ENCODE results near the gene KLF15.

Gene KLF15

GRCh38 chr3:126313580-126314304 is 43.5 kb downstream of the KLF15 start:
- no peak for DNase-seq
- in situ Hi-C loops (cut with HindIII; ENCODE audit: low pct_ligation_motif_present, low pct_unique_long_range_greater_than_20kb, low sequenced_read_pairs): no loop called here

- DNase-seq: no peak
- in situ Hi-C loops (cut with HindIII; ENCODE audit: low pct_ligation_motif_present, low pct_unique_long_range_greater_than_20kb, low sequenced_read_pairs): no loop called here
Measured at GRCh38 chr3:126313166-126313565, 44.0 kb downstream of the KLF15 start.

GRCh38 chr3:126312341-126312740 is 44.9 kb downstream of the KLF15 start:
- in situ Hi-C loops (cut with HindIII; ENCODE audit: low pct_ligation_motif_present, low pct_unique_long_range_greater_than_20kb, low sequenced_read_pairs): no loop called here
- no peak for DNase-seq

- in situ Hi-C loops (cut with HindIII; ENCODE audit: low pct_ligation_motif_present, low pct_unique_long_range_greater_than_20kb, low sequenced_read_pairs): no loop called here
Measured at GRCh38 chr3:126311338-126311978, 45.8 kb downstream of the KLF15 start.

GRCh38 chr3:126310816-126311215 is 46.4 kb downstream of the KLF15 start:
- in situ Hi-C loops (cut with HindIII; ENCODE audit: low pct_ligation_motif_present, low pct_unique_long_range_greater_than_20kb, low sequenced_read_pairs): no loop called here
- no peak for DNase-seq

More at GRCh38 chr3:126311338-126311978, 45.8 kb downstream of the KLF15 start:
- no peak for DNase-seq

GRCh38 chr3:126309861-126310655 is 47.1 kb downstream of the KLF15 start:
- in situ Hi-C loops (cut with HindIII; ENCODE audit: low pct_ligation_motif_present, low pct_unique_long_range_greater_than_20kb, low sequenced_read_pairs): no loop called here

GRCh38 chr3:126309165-126309564 is 48.0 kb downstream of the KLF15 start:
- no peak for DNase-seq
- in situ Hi-C loops (cut with HindIII; ENCODE audit: low pct_ligation_motif_present, low pct_unique_long_range_greater_than_20kb, low sequenced_read_pairs): no loop called here

More at GRCh38 chr3:126309861-126310655, 47.1 kb downstream of the KLF15 start:
- DNase-seq: no peak

GRCh38 chr3:126308394-126309125 is 48.6 kb downstream of the KLF15 start:
- DNase-seq: no peak
- in situ Hi-C loops (cut with HindIII; ENCODE audit: low pct_ligation_motif_present, low pct_unique_long_range_greater_than_20kb, low sequenced_read_pairs): no loop called here

GRCh38 chr3:126307591-126308393 is 49.4 kb downstream of the KLF15 start:
- in situ Hi-C loops (cut with HindIII; ENCODE audit: low pct_ligation_motif_present, low pct_unique_long_range_greater_than_20kb, low sequenced_read_pairs): no loop called here
- DNase-seq: no peak

- in situ Hi-C loops (cut with HindIII; ENCODE audit: low pct_ligation_motif_present, low pct_unique_long_range_greater_than_20kb, low sequenced_read_pairs): no loop called here
- DNase-seq: no peak
Measured at GRCh38 chr3:126306888-126307482, 50.2 kb downstream of the KLF15 start.

GRCh38 chr3:126306397-126306796 is 50.8 kb downstream of the KLF15 start:
- in situ Hi-C loops (cut with HindIII; ENCODE audit: low pct_ligation_motif_present, low pct_unique_long_range_greater_than_20kb, low sequenced_read_pairs): no loop called here
- DNase-seq: no peak

- in situ Hi-C loops (cut with HindIII; ENCODE audit: low pct_ligation_motif_present, low pct_unique_long_range_greater_than_20kb, low sequenced_read_pairs): no loop called here
- DNase-seq: no peak
Measured at GRCh38 chr3:126305427-126305826, 51.8 kb downstream of the KLF15 start.

- DNase-seq: no peak
- in situ Hi-C loops (cut with HindIII; ENCODE audit: low pct_ligation_motif_present, low pct_unique_long_range_greater_than_20kb, low sequenced_read_pairs): no loop called here
Measured at GRCh38 chr3:126304704-126305103, 52.5 kb downstream of the KLF15 start.

- in situ Hi-C loops (cut with HindIII; ENCODE audit: low pct_ligation_motif_present, low pct_unique_long_range_greater_than_20kb, low sequenced_read_pairs): no loop called here
- no peak for DNase-seq
Measured at GRCh38 chr3:126304291-126304690, 52.9 kb downstream of the KLF15 start.

- no peak for DNase-seq
- in situ Hi-C loops (cut with HindIII; ENCODE audit: low pct_ligation_motif_present, low pct_unique_long_range_greater_than_20kb, low sequenced_read_pairs): no loop called here
Measured at GRCh38 chr3:126303272-126303671, 53.9 kb downstream of the KLF15 start.

- DNase-seq: no peak
- in situ Hi-C loops (cut with HindIII; ENCODE audit: low pct_ligation_motif_present, low pct_unique_long_range_greater_than_20kb, low sequenced_read_pairs): no loop called here
Measured at GRCh38 chr3:126300761-126301481, 56.3 kb downstream of the KLF15 start.
